H1 (cell line): Measurements from ENCODE around the gene APEH. TPM values are rescaled to one million over a fixed set of nuclear protein-coding genes. Genes with fewer than 3 reads are reported as not detected.

Experiments used
- CBX5 ChIP-seq: fragments of 300-800, 300-1000 bp; sonication (generic); IDR thresholded peaks from 2 replicates; pipeline ENCODE4 v1.7.1; 2016; ENCODE audit warnings: antibody characterized with exemption, low read length, low read depth
- CEBPB ChIP-seq: IDR thresholded peaks from 2 replicates; pipeline ENCODE4 v1.6.1; 2012; ENCODE audit warnings: low read depth, low read length
- EGR1 ChIP-seq: IDR thresholded peaks from 2 replicates; pipeline ENCODE4 v1.6.1; 2011; ENCODE audit warnings: low read depth, low read length, borderline replicate concordance
- FOSL1 ChIP-seq: IDR thresholded peaks from 2 replicates; pipeline ENCODE4 v1.6.1; 2011; ENCODE audit warnings: mild to moderate bottlenecking, low read depth, low read length, moderate library complexity; ENCODE audit not compliant: insufficient read depth
- HDAC2 ChIP-seq, 2 experiments: fragments of 300-600 bp in 1 of 2; sonication (generic) in 1 of 2; IDR thresholded peaks; 2 replicates each; pipeline ENCODE4 v1.6.1; 2011 to 2012; ENCODE audit warnings: low read depth in 2 of 2, low read length in 2 of 2, mild to moderate bottlenecking in 2 of 2, moderate library complexity in 2 of 2, borderline replicate concordance in 1 of 2, inconsistent platforms in 1 of 2
- polyA plus RNA-seq, 7 experiments: library from polyadenylated mRNA; depleted of rRNA in 3 of 7; stranded (reverse) in 5 of 7; unstranded in 2 of 7; fragments of >200 nt in 5 of 7; fragments of 200-250 nt in 2 of 7; gene quantifications; 1 replicate in 5 of 7; 2 replicates in 1 of 7; 4 replicates in 1 of 7; pipeline versions ENCODE4 v1.2.1 to v1.2.3, GENCODE V29; 2011 to 2013; ENCODE audit warnings: missing spikeins in 2 of 7, mixed read lengths in 2 of 7
- total RNA-seq: library from RNA; stranded (reverse); fragmentation: NEBNext Ultra II Directional; extraction: Animal tissue kit (Norgen Biotek cat#: 25700); gene quantifications from 2 replicates; pipeline ENCODE4 v1.2.1, GENCODE V29; 2021
- TF ChIP-seq, protein P1 (sequence below), 3 experiments: IDR thresholded peaks; 1 replicate in 2 of 3; 2 replicates in 1 of 3; pipeline versions ENCODE4 v1.5.1 to v1.6.1; 2011; ENCODE audit warnings: low read length in 3 of 3, mild to moderate bottlenecking in 3 of 3, inconsistent platforms in 2 of 3, low read depth in 1 of 3, moderate library complexity in 1 of 3; ENCODE audit not compliant: insufficient read depth in 1 of 3; ENCODE audit errors: control extremely low read depth in 1 of 3
- TF ChIP-seq, protein P2 (sequence below): IDR thresholded peaks from 2 replicates; pipeline ENCODE4 v1.6.1; 2012; ENCODE audit warnings: low read length, inconsistent platforms
- TF ChIP-seq, protein P3 (sequence below): IDR thresholded peaks from 2 replicates; pipeline ENCODE4 v1.6.1; 2011; ENCODE audit warnings: low read depth, mild to moderate bottlenecking, low read length; ENCODE audit not compliant: insufficient read depth

APEH gene
- total and polyA plus RNA-seq, 2 of the 8 experiments (the other 6 are each of a cell fraction or from before 2014, with no cell fraction given) = 222 to 260 TPM

DNA sequence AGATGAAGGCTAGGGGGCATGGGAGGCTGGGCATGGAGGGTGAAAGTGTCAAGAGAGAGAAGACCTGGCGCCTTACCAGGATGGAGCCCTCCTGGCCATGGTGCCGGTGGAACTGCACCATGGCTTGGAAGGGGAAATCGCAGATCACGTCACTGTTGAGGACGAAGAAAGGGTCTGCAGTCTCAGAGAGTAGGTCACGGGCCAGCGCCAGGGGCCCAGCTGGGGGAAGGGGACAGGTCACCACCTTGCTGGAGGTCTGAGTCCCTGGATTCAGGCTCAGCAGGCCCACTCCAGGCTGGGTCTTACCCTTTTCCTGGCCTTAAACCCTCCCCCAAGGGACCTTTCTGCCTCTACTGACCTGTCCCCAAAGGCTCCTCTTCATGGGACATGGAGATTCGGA is 48.7 kb downstream of the APEH start (continued):
- TF ChIP-seq, protein P1, sequence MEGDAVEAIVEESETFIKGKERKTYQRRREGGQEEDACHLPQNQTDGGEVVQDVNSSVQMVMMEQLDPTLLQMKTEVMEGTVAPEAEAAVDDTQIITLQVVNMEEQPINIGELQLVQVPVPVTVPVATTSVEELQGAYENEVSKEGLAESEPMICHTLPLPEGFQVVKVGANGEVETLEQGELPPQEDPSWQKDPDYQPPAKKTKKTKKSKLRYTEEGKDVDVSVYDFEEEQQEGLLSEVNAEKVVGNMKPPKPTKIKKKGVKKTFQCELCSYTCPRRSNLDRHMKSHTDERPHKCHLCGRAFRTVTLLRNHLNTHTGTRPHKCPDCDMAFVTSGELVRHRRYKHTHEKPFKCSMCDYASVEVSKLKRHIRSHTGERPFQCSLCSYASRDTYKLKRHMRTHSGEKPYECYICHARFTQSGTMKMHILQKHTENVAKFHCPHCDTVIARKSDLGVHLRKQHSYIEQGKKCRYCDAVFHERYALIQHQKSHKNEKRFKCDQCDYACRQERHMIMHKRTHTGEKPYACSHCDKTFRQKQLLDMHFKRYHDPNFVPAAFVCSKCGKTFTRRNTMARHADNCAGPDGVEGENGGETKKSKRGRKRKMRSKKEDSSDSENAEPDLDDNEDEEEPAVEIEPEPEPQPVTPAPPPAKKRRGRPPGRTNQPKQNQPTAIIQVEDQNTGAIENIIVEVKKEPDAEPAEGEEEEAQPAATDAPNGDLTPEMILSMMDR (IDR thresholded peaks at IDR 0.05; ENCODE audit: control extremely low read depth in 1 of 3, insufficient read depth in 1 of 3, low read depth in 1 of 3, low read length in 3 of 3) = no peak
- TF ChIP-seq EGR1 (no peak), FOSL1 (no peak), CBX5 (no peak), CEBPB (no peak), HDAC2 (IDR thresholded peaks at IDR 0.05; ENCODE audit: borderline replicate concordance in 1 of 2, low read depth in 2 of 2, low read length in 2 of 2) (no peak)
- TF ChIP-seq, protein P2, sequence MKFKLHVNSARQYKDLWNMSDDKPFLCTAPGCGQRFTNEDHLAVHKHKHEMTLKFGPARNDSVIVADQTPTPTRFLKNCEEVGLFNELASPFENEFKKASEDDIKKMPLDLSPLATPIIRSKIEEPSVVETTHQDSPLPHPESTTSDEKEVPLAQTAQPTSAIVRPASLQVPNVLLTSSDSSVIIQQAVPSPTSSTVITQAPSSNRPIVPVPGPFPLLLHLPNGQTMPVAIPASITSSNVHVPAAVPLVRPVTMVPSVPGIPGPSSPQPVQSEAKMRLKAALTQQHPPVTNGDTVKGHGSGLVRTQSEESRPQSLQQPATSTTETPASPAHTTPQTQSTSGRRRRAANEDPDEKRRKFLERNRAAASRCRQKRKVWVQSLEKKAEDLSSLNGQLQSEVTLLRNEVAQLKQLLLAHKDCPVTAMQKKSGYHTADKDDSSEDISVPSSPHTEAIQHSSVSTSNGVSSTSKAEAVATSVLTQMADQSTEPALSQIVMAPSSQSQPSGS = no peak
- TF ChIP-seq, protein P3, sequence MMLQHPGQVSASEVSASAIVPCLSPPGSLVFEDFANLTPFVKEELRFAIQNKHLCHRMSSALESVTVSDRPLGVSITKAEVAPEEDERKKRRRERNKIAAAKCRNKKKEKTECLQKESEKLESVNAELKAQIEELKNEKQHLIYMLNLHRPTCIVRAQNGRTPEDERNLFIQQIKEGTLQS = no peak
